ENCODE data around the gene INSYN2B.

The INSYN2B gene

GRCh38 chr5:169971780-169972179, 8.5 kb downstream of the INSYN2B start:
- no peak for DNase-seq (ENCODE audit: low read depth)
- H3K4me3 ChIP-seq (ENCODE audit: low read depth, low read length), result no peak overlapping the region

GRCh38 chr5:169970911-169971765, 9.2 kb downstream of the INSYN2B start:
- H3K4me3 ChIP-seq (ENCODE audit: low read depth, low read length), result no peak overlapping the region
- no peak for DNase-seq (ENCODE audit: low read depth)
- no peak for TF ChIP-seq POLR2A (IDR thresholded peaks at IDR 0.05; ENCODE audit: extremely low read depth, insufficient read length)
- TF ChIP-seq MYC (IDR thresholded peaks at IDR 0.05; ENCODE audit: low read depth, low read length), result no peak
- no peak for TF ChIP-seq CTCF (IDR thresholded peaks at IDR 0.05; ENCODE audit: low read depth, low read length)
- no peak for TF ChIP-seq MAX (IDR thresholded peaks at IDR 0.05; ENCODE audit: low read depth, low read length)

More at GRCh38 chr5:169971780-169972179, 8.5 kb downstream of the INSYN2B start:
- TF ChIP-seq MYC (IDR thresholded peaks at IDR 0.05; ENCODE audit: low read depth, low read length), result no peak
- no peak for TF ChIP-seq MAX (IDR thresholded peaks at IDR 0.05; ENCODE audit: low read depth, low read length)
- TF ChIP-seq CTCF (IDR thresholded peaks at IDR 0.05; ENCODE audit: low read depth, low read length), result no peak
- no peak for TF ChIP-seq POLR2A (IDR thresholded peaks at IDR 0.05; ENCODE audit: extremely low read depth, insufficient read length)

- TF ChIP-seq MAX (IDR thresholded peaks at IDR 0.05; ENCODE audit: low read depth, low read length) (no peak), CTCF (IDR thresholded peaks at IDR 0.05; ENCODE audit: low read depth, low read length) (no peak), MYC (IDR thresholded peaks at IDR 0.05; ENCODE audit: low read depth, low read length) (no peak), POLR2A (IDR thresholded peaks at IDR 0.05; ENCODE audit: extremely low read depth, insufficient read length) (no peak)
- DNase-seq (ENCODE audit: low read depth), result no peak
- H3K4me3 ChIP-seq (ENCODE audit: low read depth, low read length), result no peak overlapping the region
Measured at GRCh38 chr5:169970339-169970738, 10.0 kb downstream of the INSYN2B start.

- TF ChIP-seq MYC (IDR thresholded peaks at IDR 0.05; ENCODE audit: low read depth, low read length), result no peak
- TF ChIP-seq MAX (IDR thresholded peaks at IDR 0.05; ENCODE audit: low read depth, low read length), result no peak
- no peak for TF ChIP-seq POLR2A (IDR thresholded peaks at IDR 0.05; ENCODE audit: extremely low read depth, insufficient read length)
- no peak for TF ChIP-seq CTCF (IDR thresholded peaks at IDR 0.05; ENCODE audit: low read depth, low read length)
- no peak for DNase-seq (ENCODE audit: low read depth)
- no peak overlapping the region for H3K4me3 ChIP-seq (ENCODE audit: low read depth, low read length)
Measured at GRCh38 chr5:169964246-169964645, 16.0 kb downstream of the INSYN2B start.

GRCh38 chr5:169960659-169961058, 19.6 kb downstream of the INSYN2B start:
- TF ChIP-seq POLR2A (IDR thresholded peaks at IDR 0.05; ENCODE audit: extremely low read depth, insufficient read length), result no peak
- TF ChIP-seq CTCF (IDR thresholded peaks at IDR 0.05; ENCODE audit: low read depth, low read length), result no peak
- no peak for DNase-seq (ENCODE audit: low read depth)
- no peak overlapping the region for H3K4me3 ChIP-seq (ENCODE audit: low read depth, low read length)
